ENCODE measurements around the gene SPTB.

Gene SPTB

GRCh38 chr14:64889352-64889751 is 9.6 kb upstream of the SPTB start:
- DNase-seq (ENCODE audit: low read depth in 2 of 2, low spot score in 1 of 2): no peak

- DNase-seq (ENCODE audit: low read depth in 2 of 2, low spot score in 1 of 2): no peak
These were observed 5.9 kb upstream of the SPTB start for GRCh38 chr14:64885559-64885958.

GRCh38 chr14:64880221-64881121 is 764 bp upstream of the SPTB start:
- DNase-seq (ENCODE audit: low read depth in 2 of 2, low spot score in 1 of 2): peak; percentile 18 to 26

- DNase-seq (ENCODE audit: low read depth in 2 of 2, low spot score in 1 of 2): no peak
These were observed 671 bp downstream of the SPTB start for GRCh38 chr14:64878837-64879634.

- DNase-seq (ENCODE audit: low read depth in 2 of 2, low spot score in 1 of 2): no peak
These were observed 1.9 kb downstream of the SPTB start for GRCh38 chr14:64877846-64878245.

- no peak for DNase-seq (ENCODE audit: low read depth in 2 of 2, low spot score in 1 of 2)
These were observed 4.4 kb downstream of the SPTB start for GRCh38 chr14:64875350-64875749.

- no peak for DNase-seq (ENCODE audit: low read depth in 2 of 2, low spot score in 1 of 2)
These were observed 6.0 kb downstream of the SPTB start for GRCh38 chr14:64873506-64874219.

- DNase-seq (ENCODE audit: low read depth in 2 of 2, low spot score in 1 of 2): no peak
These were observed 8.4 kb downstream of the SPTB start for GRCh38 chr14:64871344-64871743.

- no peak for DNase-seq (ENCODE audit: low read depth in 2 of 2, low spot score in 1 of 2)
These were observed 9.5 kb downstream of the SPTB start for GRCh38 chr14:64870160-64870559.

GRCh38 chr14:64868841-64869240 is 10.9 kb downstream of the SPTB start:
- DNase-seq (ENCODE audit: low read depth in 2 of 2, low spot score in 1 of 2): no peak

- DNase-seq (ENCODE audit: low read depth in 2 of 2, low spot score in 1 of 2): no peak
These were observed 11.3 kb downstream of the SPTB start for GRCh38 chr14:64868379-64868778.

GRCh38 chr14:64867182-64867581 is 12.5 kb downstream of the SPTB start:
- DNase-seq (ENCODE audit: low read depth in 2 of 2, low spot score in 1 of 2): no peak

- no peak for DNase-seq (ENCODE audit: low read depth in 2 of 2, low spot score in 1 of 2)
These were observed 13.7 kb downstream of the SPTB start for GRCh38 chr14:64865992-64866391.

GRCh38 chr14:64865109-64865508 is 14.6 kb downstream of the SPTB start:
- no peak for DNase-seq (ENCODE audit: low read depth in 2 of 2, low spot score in 1 of 2)

- no peak for DNase-seq (ENCODE audit: low read depth in 2 of 2, low spot score in 1 of 2)
These were observed 15.4 kb downstream of the SPTB start for GRCh38 chr14:64864258-64864657.

GRCh38 chr14:64861916-64862315 is 17.8 kb downstream of the SPTB start:
- no peak for DNase-seq (ENCODE audit: low read depth in 2 of 2, low spot score in 1 of 2)

- DNase-seq (ENCODE audit: low read depth in 2 of 2, low spot score in 1 of 2): no peak
These were observed 19.7 kb downstream of the SPTB start for GRCh38 chr14:64860039-64860438.

GRCh38 chr14:64857979-64858744 is 21.5 kb downstream of the SPTB start:
- DNase-seq (ENCODE audit: low read depth in 2 of 2, low spot score in 1 of 2): no peak

- DNase-seq (ENCODE audit: low read depth in 2 of 2, low spot score in 1 of 2): no peak
These were observed 22.9 kb downstream of the SPTB start for GRCh38 chr14:64856529-64857445.

Data from stimulated activated CD8-positive, alpha-beta memory T cell treated with anti-CD3 and anti-CD28 coated beads, Interleukin-4, amount 100 ng/mL, for 1 hour (primary cell).